ENCODE results near the gene XPO6.

Gene XPO6

DNA sequence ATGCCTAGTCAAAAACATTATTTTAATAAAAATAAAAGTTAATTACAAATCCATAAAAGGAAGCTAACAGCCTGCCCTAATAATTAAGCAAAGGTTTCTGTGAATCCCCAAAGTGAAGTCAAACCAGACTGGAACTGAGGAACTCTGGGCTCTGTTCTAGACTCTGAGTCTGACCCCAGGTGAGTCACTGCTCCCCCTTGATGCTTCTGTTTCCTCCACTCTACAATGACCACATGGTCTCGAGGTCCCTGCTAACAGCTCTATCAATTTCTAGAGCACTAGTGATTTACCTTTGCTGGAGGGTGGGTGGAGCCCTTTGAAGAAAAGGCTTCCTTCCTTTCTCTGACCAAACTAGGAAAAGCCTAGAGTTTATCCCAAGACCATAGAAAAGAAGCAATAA lies 32.4 kb downstream of the XPO6 start:
- Histone ChIP-seq H3K36me3 (ENCODE audit: control insufficient read depth in 2 of 2, insufficient read depth in 1 of 2, low read length in 2 of 2) (peaks cover 13 to 38% of the 10 kb centered on the region in 2 experiments), H3K4me3 (ENCODE audit: low read depth, low read length) (no peak overlapping the region), H3K4me1 (ENCODE audit: control insufficient read depth, insufficient read depth, low read length) (peaks cover 23% of the 10 kb centered on the region), H3K9me3 (ENCODE audit: control insufficient read depth, insufficient read depth, low read depth, low read length) (no peaks in the 10 kb centered on the region), H3K27ac (ENCODE audit: extremely low read depth, low read depth, low read length) (no peak overlapping the region)
- TF ChIP-seq, protein P1, sequence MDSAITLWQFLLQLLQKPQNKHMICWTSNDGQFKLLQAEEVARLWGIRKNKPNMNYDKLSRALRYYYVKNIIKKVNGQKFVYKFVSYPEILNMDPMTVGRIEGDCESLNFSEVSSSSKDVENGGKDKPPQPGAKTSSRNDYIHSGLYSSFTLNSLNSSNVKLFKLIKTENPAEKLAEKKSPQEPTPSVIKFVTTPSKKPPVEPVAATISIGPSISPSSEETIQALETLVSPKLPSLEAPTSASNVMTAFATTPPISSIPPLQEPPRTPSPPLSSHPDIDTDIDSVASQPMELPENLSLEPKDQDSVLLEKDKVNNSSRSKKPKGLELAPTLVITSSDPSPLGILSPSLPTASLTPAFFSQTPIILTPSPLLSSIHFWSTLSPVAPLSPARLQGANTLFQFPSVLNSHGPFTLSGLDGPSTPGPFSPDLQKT (IDR thresholded peaks at IDR 0.05; ENCODE audit: borderline replicate concordance, low read depth, low read length) = no peak
- TF ChIP-seq, protein P2, sequence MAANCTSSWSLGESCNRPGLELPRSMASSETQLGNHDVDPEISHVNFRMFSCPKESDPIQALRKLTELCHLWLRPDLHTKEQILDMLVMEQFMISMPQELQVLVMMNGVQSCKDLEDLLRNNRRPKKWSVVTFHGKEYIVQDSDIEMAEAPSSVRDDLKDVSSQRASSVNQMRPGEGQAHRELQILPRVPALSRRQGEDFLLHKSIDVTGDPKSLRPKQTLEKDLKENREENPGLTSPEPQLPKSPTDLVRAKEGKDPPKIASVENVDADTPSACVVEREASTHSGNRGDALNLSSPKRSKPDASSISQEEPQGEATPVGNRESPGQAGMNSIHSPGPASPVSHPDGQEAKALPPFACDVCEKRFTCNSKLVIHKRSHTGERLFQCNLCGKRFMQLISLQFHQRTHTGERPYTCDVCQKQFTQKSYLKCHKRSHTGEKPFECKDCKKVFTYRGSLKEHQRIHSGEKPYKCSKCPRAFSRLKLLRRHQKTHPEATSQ (tag by site-specific recombination; IDR thresholded peaks at IDR 0.05) = no peak
- TF ChIP-seq GLI4 (tag by site-specific recombination; IDR thresholded peaks at IDR 0.05) = no peak
- TF ChIP-seq, protein P3, sequence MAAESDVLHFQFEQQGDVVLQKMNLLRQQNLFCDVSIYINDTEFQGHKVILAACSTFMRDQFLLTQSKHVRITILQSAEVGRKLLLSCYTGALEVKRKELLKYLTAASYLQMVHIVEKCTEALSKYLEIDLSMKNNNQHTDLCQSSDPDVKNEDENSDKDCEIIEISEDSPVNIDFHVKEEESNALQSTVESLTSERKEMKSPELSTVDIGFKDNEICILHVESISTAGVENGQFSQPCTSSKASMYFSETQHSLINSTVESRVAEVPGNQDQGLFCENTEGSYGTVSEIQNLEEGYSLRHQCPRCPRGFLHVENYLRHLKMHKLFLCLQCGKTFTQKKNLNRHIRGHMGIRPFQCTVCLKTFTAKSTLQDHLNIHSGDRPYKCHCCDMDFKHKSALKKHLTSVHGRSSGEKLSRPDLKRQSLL (tag by site-specific recombination; IDR thresholded peaks at IDR 0.05) = peak; percentile 70; the same call in 1 of the 2 replicates
- no peak for TF ChIP-seq ZNF785 (tag by site-specific recombination; IDR thresholded peaks at IDR 0.05)
- no peak for TF ChIP-seq ZFP41 (tag by site-specific recombination; IDR thresholded peaks at IDR 0.05; ENCODE audit: borderline replicate concordance)
- TF ChIP-seq ZBTB48 (tag by site-specific recombination; IDR thresholded peaks at IDR 0.05) = no peak
- ChIA-PET POLR2A (no interaction called here), CTCF (no interaction called here)

DNA sequence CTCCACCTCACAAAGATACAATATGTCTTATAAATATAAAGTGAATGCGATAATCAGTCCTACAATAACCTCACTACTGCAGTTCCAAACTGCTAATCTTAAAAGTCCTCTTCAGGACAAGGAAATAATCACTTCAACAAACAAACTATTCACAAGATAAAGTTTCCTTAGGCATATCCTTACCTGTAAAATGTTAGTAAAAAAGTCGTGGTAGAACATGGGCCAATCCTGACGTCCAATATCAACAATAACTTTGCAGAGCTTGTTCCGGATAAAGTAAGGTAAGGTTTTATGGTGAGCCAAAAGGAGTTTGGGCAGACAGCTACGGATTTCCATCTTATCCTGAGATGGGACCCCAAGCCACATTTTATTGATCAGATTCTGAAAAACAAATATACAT lies 36.0 kb downstream of the XPO6 start:
- ChIA-PET POLR2A (interaction anchor here (0.6 kb wide), 1 partner anchor 30 kb away, joined by 3 read pairs; no protein-coding TSS in a partner anchor), CTCF (no interaction called here)
- no peaks in the 10 kb centered on the region for H3K9me3 ChIP-seq (ENCODE audit: control insufficient read depth, insufficient read depth, low read depth, low read length)
- H3K4me3 ChIP-seq (ENCODE audit: low read depth, low read length) = no peak overlapping the region
- no peak overlapping the region for H3K27ac ChIP-seq (ENCODE audit: extremely low read depth, low read depth, low read length)
- H3K4me1 ChIP-seq (ENCODE audit: control insufficient read depth, insufficient read depth, low read length) = no peaks in the 10 kb centered on the region
- peaks cover 13 to 63% of the 10 kb centered on the region in 2 experiments for H3K36me3 ChIP-seq (ENCODE audit: control insufficient read depth in 2 of 2, insufficient read depth in 1 of 2, low read length in 2 of 2)
- TF ChIP-seq ZFP3 (tag by site-specific recombination; IDR thresholded peaks at IDR 0.05; ENCODE audit: low read depth) (no peak), ZNF843 (tag by site-specific recombination; IDR thresholded peaks at IDR 0.05) (no peak), ZNF174 (tag by site-specific recombination; IDR thresholded peaks at IDR 0.05) (no peak), MZF1 (tag by site-specific recombination; IDR thresholded peaks at IDR 0.05; ENCODE audit: borderline replicate concordance) (no peak), WT1 (tag by site-specific recombination; IDR thresholded peaks at IDR 0.05) (no peak), GLIS2 (tag by site-specific recombination; IDR thresholded peaks at IDR 0.05) (no peak), ZNF621 (tag by site-specific recombination; IDR thresholded peaks at IDR 0.05) (no peak), MEIS1 (CRISPR knock-in tag; IDR thresholded peaks at IDR 0.05; ENCODE audit: borderline replicate concordance) (no peak), ZNF791 (tag by site-specific recombination; IDR thresholded peaks at IDR 0.05) (no peak), ZNF76 (tag by site-specific recombination; IDR thresholded peaks at IDR 0.05; ENCODE audit: borderline replicate concordance, low read depth) (no peak), ZNF114 (tag by site-specific recombination; IDR thresholded peaks at IDR 0.05) (no peak), ZNF211 (tag by site-specific recombination; IDR thresholded peaks at IDR 0.05; ENCODE audit: low read depth) (no peak)
- TF ChIP-seq, protein P4, sequence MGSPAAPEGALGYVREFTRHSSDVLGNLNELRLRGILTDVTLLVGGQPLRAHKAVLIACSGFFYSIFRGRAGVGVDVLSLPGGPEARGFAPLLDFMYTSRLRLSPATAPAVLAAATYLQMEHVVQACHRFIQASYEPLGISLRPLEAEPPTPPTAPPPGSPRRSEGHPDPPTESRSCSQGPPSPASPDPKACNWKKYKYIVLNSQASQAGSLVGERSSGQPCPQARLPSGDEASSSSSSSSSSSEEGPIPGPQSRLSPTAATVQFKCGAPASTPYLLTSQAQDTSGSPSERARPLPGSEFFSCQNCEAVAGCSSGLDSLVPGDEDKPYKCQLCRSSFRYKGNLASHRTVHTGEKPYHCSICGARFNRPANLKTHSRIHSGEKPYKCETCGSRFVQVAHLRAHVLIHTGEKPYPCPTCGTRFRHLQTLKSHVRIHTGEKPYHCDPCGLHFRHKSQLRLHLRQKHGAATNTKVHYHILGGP (tag by site-specific recombination; IDR thresholded peaks at IDR 0.05) = no peak
- TF ChIP-seq, protein P5, sequence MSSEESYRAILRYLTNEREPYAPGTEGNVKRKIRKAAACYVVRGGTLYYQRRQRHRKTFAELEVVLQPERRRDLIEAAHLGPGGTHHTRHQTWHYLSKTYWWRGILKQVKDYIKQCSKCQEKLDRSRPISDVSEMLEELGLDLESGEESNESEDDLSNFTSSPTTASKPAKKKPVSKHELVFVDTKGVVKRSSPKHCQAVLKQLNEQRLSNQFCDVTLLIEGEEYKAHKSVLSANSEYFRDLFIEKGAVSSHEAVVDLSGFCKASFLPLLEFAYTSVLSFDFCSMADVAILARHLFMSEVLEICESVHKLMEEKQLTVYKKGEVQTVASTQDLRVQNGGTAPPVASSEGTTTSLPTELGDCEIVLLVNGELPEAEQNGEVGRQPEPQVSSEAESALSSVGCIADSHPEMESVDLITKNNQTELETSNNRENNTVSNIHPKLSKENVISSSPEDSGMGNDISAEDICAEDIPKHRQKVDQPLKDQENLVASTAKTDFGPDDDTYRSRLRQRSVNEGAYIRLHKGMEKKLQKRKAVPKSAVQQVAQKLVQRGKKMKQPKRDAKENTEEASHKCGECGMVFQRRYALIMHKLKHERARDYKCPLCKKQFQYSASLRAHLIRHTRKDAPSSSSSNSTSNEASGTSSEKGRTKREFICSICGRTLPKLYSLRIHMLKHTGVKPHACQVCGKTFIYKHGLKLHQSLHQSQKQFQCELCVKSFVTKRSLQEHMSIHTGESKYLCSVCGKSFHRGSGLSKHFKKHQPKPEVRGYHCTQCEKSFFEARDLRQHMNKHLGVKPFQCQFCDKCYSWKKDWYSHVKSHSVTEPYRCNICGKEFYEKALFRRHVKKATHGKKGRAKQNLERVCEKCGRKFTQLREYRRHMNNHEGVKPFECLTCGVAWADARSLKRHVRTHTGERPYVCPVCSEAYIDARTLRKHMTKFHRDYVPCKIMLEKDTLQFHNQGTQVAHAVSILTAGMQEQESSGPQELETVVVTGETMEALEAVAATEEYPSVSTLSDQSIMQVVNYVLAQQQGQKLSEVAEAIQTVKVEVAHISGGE (tag by site-specific recombination; conservative IDR thresholded peaks at IDR 0.05; ENCODE audit: low read depth) = no peak
- TF ChIP-seq, protein P6, sequence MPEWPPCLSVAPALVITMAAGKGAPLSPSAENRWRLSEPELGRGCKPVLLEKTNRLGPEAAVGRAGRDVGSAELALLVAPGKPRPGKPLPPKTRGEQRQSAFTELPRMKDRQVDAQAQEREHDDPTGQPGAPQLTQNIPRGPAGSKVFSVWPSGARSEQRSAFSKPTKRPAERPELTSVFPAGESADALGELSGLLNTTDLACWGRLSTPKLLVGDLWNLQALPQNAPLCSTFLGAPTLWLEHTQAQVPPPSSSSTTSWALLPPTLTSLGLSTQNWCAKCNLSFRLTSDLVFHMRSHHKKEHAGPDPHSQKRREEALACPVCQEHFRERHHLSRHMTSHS (tag by site-specific recombination; IDR thresholded peaks at IDR 0.05) = no peak

Data from HEK293 (cell line).